Cardiac muscle cell (in vitro differentiated cells and primary cell): ENCODE data around the gene HEPHL1. TPM values are rescaled to one million over a fixed set of nuclear protein-coding genes. Genes with fewer than 3 reads are reported as not detected.
"Not testable (repeated sequence)": the region's sequence is repeated elsewhere in the genome, so short reads cannot be mapped to it uniquely, and the experiment has no call there.

Source experiments
- DNase-seq, 2 donors: peaks; one replicate each; pipeline versions ENCODE4 v3.0.0 to v3.0.0-alpha.2; 2010 to 2017; ENCODE audit warnings: low read depth in 1 of 2, low spot score in 1 of 2
- H3K27ac ChIP-seq: fragments of 200-600 bp; sonication (generic); 2 replicates; pipeline ENCODE4 v1.5.1; 2016
- H3K27me3 ChIP-seq: fragments of 200-600 bp; sonication (generic); 2 replicates; pipeline ENCODE4 v1.6.0; 2016; ENCODE audit warnings: control low read depth
- H3K36me3 ChIP-seq: fragments of 200-600 bp; sonication (generic); 2 replicates; pipeline ENCODE4 v1.5.1; 2016; ENCODE audit warnings: control low read depth
- H3K4me1 ChIP-seq: fragments of 200-600 bp; sonication (generic); 2 replicates; pipeline ENCODE4 v1.8.1; 2017; ENCODE audit warnings: low read depth, mild to moderate bottlenecking, mixed run types
- H3K4me3 ChIP-seq: fragments of 200-600 bp; sonication (generic); 2 replicates; pipeline ENCODE4 v1.5.1; 2016; ENCODE audit warnings: mild to moderate bottlenecking
- H3K9me3 ChIP-seq: fragments of 200-600 bp; sonication (generic); 2 replicates; pipeline ENCODE4 v1.5.1; 2017; ENCODE audit warnings: low read depth, mild to moderate bottlenecking, control low read depth
- CTCF ChIP-seq: IDR thresholded peaks from 2 replicates; pipeline ENCODE4 v1.5.1; 2012; ENCODE audit warnings: low read depth, mild to moderate bottlenecking, low read length
- polyA plus RNA-seq: library from polyadenylated mRNA; unstranded; fragments of >200 nt; fragmentation: Nextera tagmentation; extraction: Ambion mirVana; gene quantifications from 2 replicates; pipeline ENCODE4 v1.2.1, GENCODE V29; 2016
- total RNA-seq: library from RNA; depleted of rRNA; stranded (reverse); fragments of >200 nt; gene quantifications from 2 replicates; pipeline ENCODE4 v1.2.3, GENCODE V29; 2016

HEPHL1 gene
- total and polyA plus RNA-seq, 2 experiments from 2014 or later = not detected

- no peak for TF ChIP-seq CTCF
- DNase-seq = peak in 1 of 2 donors; percentile 28
- Histone ChIP-seq H3K9me3 (no peaks in the 10 kb centered on the region), H3K27me3 (no peaks in the 10 kb centered on the region), H3K27ac (no peak overlapping the region), H3K4me1 (no peaks in the 10 kb centered on the region), H3K36me3 (no peaks in the 10 kb centered on the region), H3K4me3 (no peak overlapping the region)
Measured at GRCh38 chr11:94112206-94112953, 91.2 kb downstream of the HEPHL1 start.

GRCh38 chr11:94117197-94117574 is 96.0 kb downstream of the HEPHL1 start:
- Histone ChIP-seq H3K27ac (no peak overlapping the region), H3K9me3 (no peaks in the 10 kb centered on the region), H3K27me3 (no peaks in the 10 kb centered on the region), H3K4me3 (no peak overlapping the region), H3K4me1 (no peaks in the 10 kb centered on the region), H3K36me3 (no peaks in the 10 kb centered on the region)
- TF ChIP-seq CTCF = no peak
- no peak for DNase-seq

- Histone ChIP-seq H3K9me3 (no peaks in the 10 kb centered on the region), H3K4me1 (no peaks in the 10 kb centered on the region), H3K27ac (no peak overlapping the region), H3K4me3 (no peak overlapping the region), H3K27me3 (no peaks in the 10 kb centered on the region), H3K36me3 (no peaks in the 10 kb centered on the region)
- no peak for TF ChIP-seq CTCF
- DNase-seq = no peak
Measured at GRCh38 chr11:94117871-94118270, 96.7 kb downstream of the HEPHL1 start.

- H3K4me1 ChIP-seq, H3K4me3 ChIP-seq, H3K27me3 ChIP-seq, DNase-seq, H3K36me3 ChIP-seq, H3K9me3 ChIP-seq, H3K27ac ChIP-seq: not testable (repeated sequence)
Measured at GRCh38 chr11:94119676-94120075, 98.5 kb downstream of the HEPHL1 start.

GRCh38 chr11:94120516-94120915 is 99.4 kb downstream of the HEPHL1 start:
- H3K27me3 ChIP-seq, H3K4me1 ChIP-seq, H3K36me3 ChIP-seq, H3K4me3 ChIP-seq, DNase-seq, H3K27ac ChIP-seq, H3K9me3 ChIP-seq: not testable (repeated sequence)

GRCh38 chr11:94120946-94121345 is 99.8 kb downstream of the HEPHL1 start:
- Histone ChIP-seq H3K36me3 (no peaks in the 10 kb centered on the region), H3K27me3 (no peaks in the 10 kb centered on the region), H3K9me3 (no peaks in the 10 kb centered on the region), H3K4me3 (no peak overlapping the region), H3K27ac (no peak overlapping the region), H3K4me1 (no peaks in the 10 kb centered on the region)
- DNase-seq = no peak
- no peak for TF ChIP-seq CTCF
